GM20000 (cell line): ENCODE measurements around the gene CACNA1F.

Source experiments
- DNase-seq: peaks from one replicate; pipeline ENCODE4 v3.0.0; 2012; ENCODE audit warnings: low spot score
- CTCF ChIP-seq: IDR thresholded peaks from 2 replicates; pipeline ENCODE4 v1.5.1; 2012; ENCODE audit warnings: mild to moderate bottlenecking, control low read depth; ENCODE audit errors: extremely low read depth, missing control alignments

The CACNA1F gene

DNA sequence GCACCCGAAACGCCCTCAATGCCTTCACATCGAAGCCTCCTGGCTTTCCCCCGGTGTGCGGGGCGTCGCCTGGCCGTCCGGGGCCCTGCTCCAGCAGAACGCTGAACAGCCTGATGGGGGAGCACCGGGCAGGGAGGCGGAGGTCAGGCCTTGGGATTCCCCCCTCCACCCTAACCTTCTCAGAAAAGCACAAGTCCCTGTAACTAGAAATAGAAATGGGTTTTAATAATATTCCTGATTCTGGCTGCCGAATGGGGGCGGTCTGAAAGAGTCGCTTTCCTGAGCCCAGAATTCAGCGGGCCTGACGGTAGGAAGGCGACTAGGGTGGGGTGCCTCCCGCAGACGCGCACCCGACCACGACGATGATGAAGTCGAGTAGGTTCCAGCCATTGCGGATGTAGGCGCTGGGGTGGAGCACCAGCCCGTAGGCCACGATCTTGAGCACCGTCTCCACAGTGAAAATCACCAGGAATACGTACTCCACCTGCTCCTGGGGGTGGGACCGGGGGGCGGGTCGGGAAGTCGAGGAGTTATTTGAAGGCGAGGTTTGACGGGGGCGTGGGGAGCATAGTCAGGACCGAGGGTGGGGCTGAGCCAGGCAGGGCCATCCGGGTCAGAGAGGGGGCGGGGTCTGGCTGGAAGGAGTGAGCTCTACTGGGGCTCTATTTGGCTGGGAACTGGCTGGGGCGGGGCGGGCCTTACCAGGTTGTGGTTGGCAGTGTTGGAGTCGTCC lies 2.5 kb downstream of the CACNA1F start:
- DNase-seq = peak; percentile 83
- TF ChIP-seq CTCF = peak; percentile 10

GRCh38 chrX:49228185-49228584 lies 5.0 kb downstream of the CACNA1F start:
- TF ChIP-seq CTCF = no peak

GRCh38 chrX:49227726-49228125 lies 5.4 kb downstream of the CACNA1F start:
- no peak for DNase-seq

More at GRCh38 chrX:49228185-49228584, 5.0 kb downstream of the CACNA1F start:
- no peak for DNase-seq

GRCh38 chrX:49226946-49227345 lies 6.2 kb downstream of the CACNA1F start:
- DNase-seq = no peak

More at GRCh38 chrX:49227726-49228125, 5.4 kb downstream of the CACNA1F start:
- no peak for TF ChIP-seq CTCF

DNA sequence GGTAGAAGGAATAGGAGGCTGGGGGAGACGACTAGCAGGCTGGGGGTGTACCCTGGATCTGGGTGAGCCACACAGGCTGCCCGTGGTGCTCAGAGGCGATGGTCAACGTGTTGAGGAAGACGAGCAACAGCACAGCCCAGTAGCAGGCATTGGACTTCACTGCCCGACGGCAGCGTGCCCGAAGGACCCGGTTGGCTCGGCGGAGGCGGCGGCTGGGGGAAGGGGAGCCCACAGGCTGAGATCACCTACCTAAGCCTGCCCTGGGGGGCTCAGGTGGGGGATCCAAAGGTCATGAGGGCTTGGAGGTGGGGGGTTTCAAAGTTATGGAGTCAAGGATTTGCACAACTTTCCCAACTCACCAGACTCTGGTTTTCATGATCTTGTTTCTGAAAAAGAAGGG lies 7.3 kb downstream of the CACNA1F start:
- no peak for TF ChIP-seq CTCF
- no peak for DNase-seq

More at GRCh38 chrX:49226946-49227345, 6.2 kb downstream of the CACNA1F start:
- no peak for TF ChIP-seq CTCF

DNA sequence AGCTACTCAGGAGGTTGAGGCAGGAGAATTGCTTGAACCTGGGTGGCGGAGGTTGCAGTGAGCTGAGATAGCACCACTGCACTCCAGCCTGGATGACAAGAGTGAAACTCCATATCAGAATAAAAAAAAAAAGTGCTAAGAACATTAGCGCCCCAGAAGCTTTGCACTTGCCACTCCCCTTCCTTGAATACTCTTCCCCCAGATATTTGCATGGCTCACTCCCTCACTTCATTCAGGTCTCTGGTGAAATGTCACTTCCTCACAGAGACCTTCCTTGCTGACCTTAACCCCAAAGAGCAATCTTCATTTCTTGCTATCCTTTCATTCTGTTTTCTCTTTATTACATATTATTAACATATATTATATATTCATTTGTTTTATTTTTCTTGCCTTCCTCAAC lies 11.3 kb downstream of the CACNA1F start:
- TF ChIP-seq CTCF = no peak
- no peak for DNase-seq

- TF ChIP-seq CTCF = no peak
- DNase-seq = no peak
Measured at GRCh38 chrX:49220100-49220499, 13.0 kb downstream of the CACNA1F start.
